ENCODE data around the gene RRP15.

DNA sequence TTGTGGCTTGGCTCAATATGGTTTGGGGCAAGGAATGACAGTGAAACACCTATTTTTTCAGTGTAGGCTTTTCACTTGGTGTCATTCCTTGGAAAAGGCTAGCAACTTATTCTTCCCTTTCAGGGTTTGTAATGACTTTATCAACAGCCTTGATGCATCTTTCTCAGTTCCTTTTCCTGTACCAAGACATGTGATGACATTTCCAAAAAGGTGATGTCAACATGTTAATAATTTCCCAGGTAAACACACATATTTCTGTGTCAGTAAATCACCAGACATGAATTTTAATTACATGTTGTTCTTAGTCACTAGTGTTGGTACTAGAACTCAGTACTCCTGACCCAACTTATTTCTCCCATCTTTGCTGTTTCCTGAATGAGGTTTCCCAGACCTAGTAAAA is 37.8 kb upstream of the RRP15 start:
- TF ChIP-seq, protein P1, sequence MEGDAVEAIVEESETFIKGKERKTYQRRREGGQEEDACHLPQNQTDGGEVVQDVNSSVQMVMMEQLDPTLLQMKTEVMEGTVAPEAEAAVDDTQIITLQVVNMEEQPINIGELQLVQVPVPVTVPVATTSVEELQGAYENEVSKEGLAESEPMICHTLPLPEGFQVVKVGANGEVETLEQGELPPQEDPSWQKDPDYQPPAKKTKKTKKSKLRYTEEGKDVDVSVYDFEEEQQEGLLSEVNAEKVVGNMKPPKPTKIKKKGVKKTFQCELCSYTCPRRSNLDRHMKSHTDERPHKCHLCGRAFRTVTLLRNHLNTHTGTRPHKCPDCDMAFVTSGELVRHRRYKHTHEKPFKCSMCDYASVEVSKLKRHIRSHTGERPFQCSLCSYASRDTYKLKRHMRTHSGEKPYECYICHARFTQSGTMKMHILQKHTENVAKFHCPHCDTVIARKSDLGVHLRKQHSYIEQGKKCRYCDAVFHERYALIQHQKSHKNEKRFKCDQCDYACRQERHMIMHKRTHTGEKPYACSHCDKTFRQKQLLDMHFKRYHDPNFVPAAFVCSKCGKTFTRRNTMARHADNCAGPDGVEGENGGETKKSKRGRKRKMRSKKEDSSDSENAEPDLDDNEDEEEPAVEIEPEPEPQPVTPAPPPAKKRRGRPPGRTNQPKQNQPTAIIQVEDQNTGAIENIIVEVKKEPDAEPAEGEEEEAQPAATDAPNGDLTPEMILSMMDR (optimal IDR thresholded peaks at IDR 0.05 in 1 of 3, IDR thresholded peaks at IDR 0.05 in 1 of 3, conservative IDR thresholded peaks at IDR 0.05 in 1 of 3; ENCODE audit: extremely low read depth in 1 of 3, insufficient read depth in 2 of 3, low read length in 3 of 3), result no peak
- no peak for TF ChIP-seq EZH2 (IDR thresholded peaks at IDR 0.05; ENCODE audit: low read length)

Measured in keratinocyte (primary cell).